Measurements from ENCODE around the gene EPS8. TPM values are rescaled to one million over a fixed set of nuclear protein-coding genes. Genes with fewer than 3 reads are reported as not detected.

Gene EPS8
- total RNA-seq, 2 experiments from 2014 or later = 0.61 to 0.92 TPM

GRCh38 chr12:15710860-15711510 is 78.2 kb downstream of the EPS8 start:
- Histone ChIP-seq H3K9me2 (ENCODE audit: insufficient read depth, low read length) (no peaks in the 10 kb centered on the region), H3K79me2 (ENCODE audit: insufficient read depth, low read depth, low read length) (no peaks in the 10 kb centered on the region), H3K27ac (ENCODE audit: low read depth, low read length, poor library complexity, severe bottlenecking) (no peak overlapping the region), H3K4me3 (ENCODE audit: low read depth, low read length, poor library complexity, severe bottlenecking) (no peak overlapping the region), H3K4me1 (ENCODE audit: insufficient read depth, low read length, poor library complexity, severe bottlenecking) (no peaks in the 10 kb centered on the region), H4K20me1 (ENCODE audit: insufficient read depth, low read length) (no peaks in the 10 kb centered on the region), H2AFZ (ENCODE audit: low read length) (no peak overlapping the region), H3K4me2 (ENCODE audit: low read length) (no peak overlapping the region), H3K36me3 (ENCODE audit: insufficient read depth, low read length) (no peaks in the 10 kb centered on the region), H3K9me3 (ENCODE audit: low read length) (no peaks in the 10 kb centered on the region)
- POLR2A ChIA-PET = interaction anchor here (0.6 to 1.6 kb wide), 2 partner anchors 29 to 43 kb away, joined by 3 read pairs; no protein-coding TSS in a partner anchor
- no peak for DNase-seq (ENCODE audit: low spot score)
- TF ChIP-seq CTCF (conservative IDR thresholded peaks at IDR 0.05; ENCODE audit: low read length) (no peak), EZH2phosphoT487 (IDR thresholded peaks at IDR 0.05; ENCODE audit: borderline replicate concordance, low read depth, low read length) (no peak)
- CTCF ChIA-PET (ENCODE audit: unreplicated experiment) = no interaction called here
- intact Hi-C loops (cut with micrococcal nuclease; ENCODE audit: unreplicated experiment) = no loop called here
- BruUV-seq (replicated peaks) = no TSS peak

GRCh38 chr12:15709551-15709950 is 79.6 kb downstream of the EPS8 start:
- Histone ChIP-seq H3K9me2 (ENCODE audit: insufficient read depth, low read length) (no peaks in the 10 kb centered on the region), H2AFZ (ENCODE audit: low read length) (no peak overlapping the region), H3K4me2 (ENCODE audit: low read length) (no peak overlapping the region), H3K27ac (ENCODE audit: low read depth, low read length, poor library complexity, severe bottlenecking) (no peak overlapping the region), H4K20me1 (ENCODE audit: insufficient read depth, low read length) (no peaks in the 10 kb centered on the region), H3K79me2 (ENCODE audit: insufficient read depth, low read depth, low read length) (no peaks in the 10 kb centered on the region), H3K9me3 (ENCODE audit: low read length) (no peaks in the 10 kb centered on the region), H3K4me1 (ENCODE audit: insufficient read depth, low read length, poor library complexity, severe bottlenecking) (no peaks in the 10 kb centered on the region), H3K36me3 (ENCODE audit: insufficient read depth, low read length) (no peaks in the 10 kb centered on the region), H3K4me3 (ENCODE audit: low read depth, low read length, poor library complexity, severe bottlenecking) (no peak overlapping the region)
- BruUV-seq (replicated peaks) = no TSS peak
- ChIA-PET CTCF (ENCODE audit: unreplicated experiment) (no interaction called here), POLR2A (no interaction called here)
- no peak for DNase-seq (ENCODE audit: low spot score)
- TF ChIP-seq CTCF (conservative IDR thresholded peaks at IDR 0.05; ENCODE audit: low read length) = no peak
- TF ChIP-seq EZH2phosphoT487 (IDR thresholded peaks at IDR 0.05; ENCODE audit: borderline replicate concordance, low read depth, low read length) = no peak
- intact Hi-C loops (cut with micrococcal nuclease; ENCODE audit: unreplicated experiment) = no loop called here

GRCh38 chr12:15708396-15709076 is 80.7 kb downstream of the EPS8 start:
- H3K9me2 ChIP-seq (ENCODE audit: insufficient read depth, low read length) = no peaks in the 10 kb centered on the region
- intact Hi-C loops (cut with micrococcal nuclease; ENCODE audit: unreplicated experiment) = no loop called here
- H3K4me3 ChIP-seq (ENCODE audit: low read depth, low read length, poor library complexity, severe bottlenecking) = no peak overlapping the region
- DNase-seq (ENCODE audit: low spot score) = no peak
- no peak overlapping the region for H3K4me2 ChIP-seq (ENCODE audit: low read length)
- H4K20me1 ChIP-seq (ENCODE audit: insufficient read depth, low read length) = no peaks in the 10 kb centered on the region
- no peak overlapping the region for H3K27ac ChIP-seq (ENCODE audit: low read depth, low read length, poor library complexity, severe bottlenecking)
- ChIA-PET POLR2A (no interaction called here), CTCF (ENCODE audit: unreplicated experiment) (no interaction called here)
- no peaks in the 10 kb centered on the region for H3K79me2 ChIP-seq (ENCODE audit: insufficient read depth, low read depth, low read length)
- H3K36me3 ChIP-seq (ENCODE audit: insufficient read depth, low read length) = no peaks in the 10 kb centered on the region
- no peaks in the 10 kb centered on the region for H3K9me3 ChIP-seq (ENCODE audit: low read length)
- H3K4me1 ChIP-seq (ENCODE audit: insufficient read depth, low read length, poor library complexity, severe bottlenecking) = no peaks in the 10 kb centered on the region
- no TSS peak for BruUV-seq (replicated peaks)
- TF ChIP-seq CTCF (conservative IDR thresholded peaks at IDR 0.05; ENCODE audit: low read length) = no peak
- TF ChIP-seq EZH2phosphoT487 (IDR thresholded peaks at IDR 0.05; ENCODE audit: borderline replicate concordance, low read depth, low read length) = no peak
- no peak overlapping the region for H2AFZ ChIP-seq (ENCODE audit: low read length)

Data from OCI-LY7 (cell line).